ENCODE measurements around the gene THAP3. TPM values are rescaled to one million over a fixed set of nuclear protein-coding genes. Genes with fewer than 3 reads are reported as not detected.

Gene THAP3
- total and polyA plus RNA-seq, 2 of the 4 experiments (the other 2 are of a cell fraction) = 14.2 to 14.9 TPM

GRCh38 chr1:6632588-6633514 is 8.2 kb downstream of the THAP3 start (continued):
- no peak for TF ChIP-seq CTCF (conservative IDR thresholded peaks at IDR 0.05; ENCODE audit: low read depth, low read length)
- no peak for TF ChIP-seq RAD21 (IDR thresholded peaks at IDR 0.05; ENCODE audit: low read length)
